GM21360 (cell line): Measurements from ENCODE around the gene ORAI2.
A peak's percentile ranks its signal among the peaks of the same experiment; 100 is the strongest.
"Not testable (repeated sequence)": the region's sequence is repeated elsewhere in the genome, so short reads cannot be mapped to it uniquely, and the experiment has no call there.

Source experiments
- ATAC-seq: cut with Tn5 transposase; IDR thresholded peaks from one replicate; pipeline ENCODE4 v1.9.1; 2021; ENCODE audit warnings: mild to moderate bottlenecking, moderate library complexity; ENCODE audit not compliant: unreplicated experiment

The ORAI2 gene

DNA sequence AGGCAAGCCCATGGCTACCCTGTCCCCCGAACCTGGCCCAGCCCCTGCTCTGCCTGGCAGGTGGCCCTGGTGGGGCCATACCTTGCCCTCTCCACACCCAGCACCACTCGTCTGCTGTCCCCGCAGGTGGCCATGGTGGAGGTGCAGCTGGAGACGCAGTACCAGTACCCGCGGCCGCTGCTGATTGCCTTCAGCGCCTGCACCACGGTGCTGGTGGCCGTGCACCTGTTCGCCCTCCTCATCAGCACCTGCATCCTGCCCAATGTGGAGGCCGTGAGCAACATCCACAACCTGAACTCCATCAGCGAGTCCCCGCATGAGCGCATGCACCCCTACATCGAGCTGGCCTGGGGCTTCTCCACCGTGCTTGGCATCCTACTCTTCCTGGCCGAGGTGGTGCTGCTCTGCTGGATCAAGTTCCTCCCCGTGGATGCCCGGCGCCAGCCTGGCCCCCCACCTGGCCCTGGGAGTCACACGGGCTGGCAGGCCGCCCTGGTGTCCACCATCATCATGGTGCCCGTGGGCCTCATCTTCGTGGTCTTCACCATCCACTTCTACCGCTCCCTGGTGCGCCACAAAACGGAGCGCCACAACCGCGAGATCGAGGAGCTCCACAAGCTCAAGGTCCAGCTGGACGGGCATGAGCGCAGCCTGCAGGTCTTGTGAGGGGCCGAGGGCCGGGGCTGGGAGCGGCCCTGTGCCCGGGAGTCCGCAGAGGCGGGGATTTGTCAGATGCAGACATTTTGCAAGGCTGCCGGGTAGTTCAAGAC is 13.2 kb downstream of the ORAI2 start:
- ATAC-seq: no peak

DNA sequence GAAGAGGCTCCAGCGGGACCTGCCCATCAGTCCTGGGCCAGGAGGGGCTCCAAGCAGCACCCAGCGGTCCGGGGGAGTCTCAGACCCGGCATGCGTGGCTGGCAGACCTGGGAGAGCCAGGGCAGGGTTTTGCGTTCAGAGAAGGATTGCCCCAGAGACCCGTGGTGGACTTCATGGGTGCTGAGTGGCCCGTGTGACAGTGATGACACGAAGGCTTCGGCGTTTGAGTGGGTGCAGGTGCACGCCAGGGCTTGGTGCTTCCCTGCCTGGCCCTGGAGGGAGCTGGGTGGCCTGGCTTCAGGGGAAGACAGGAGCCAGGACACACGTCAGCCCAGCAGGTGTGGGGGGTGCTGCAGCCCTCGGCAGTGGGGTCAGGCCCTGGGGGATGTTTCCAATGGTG is 13.9 kb downstream of the ORAI2 start:
- no peak for ATAC-seq

DNA sequence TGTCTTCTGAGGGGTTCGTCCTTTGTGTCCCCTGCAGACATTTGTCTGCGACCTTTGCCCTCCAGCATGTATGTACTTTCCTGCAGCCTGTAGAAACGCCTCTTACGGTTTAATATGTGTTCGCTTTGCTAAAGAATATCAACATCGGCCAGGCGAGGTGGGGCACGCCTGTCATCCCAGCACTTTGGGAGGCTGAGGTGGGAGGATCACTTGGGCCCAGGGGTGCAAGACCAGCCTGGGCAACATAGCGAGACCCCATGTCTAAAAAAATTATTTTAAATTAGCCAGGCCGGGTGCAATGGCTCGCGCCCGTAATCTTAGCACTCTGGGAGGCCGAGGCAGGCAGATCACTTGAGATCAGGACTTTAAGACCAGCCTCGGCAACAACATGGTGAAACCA is 15.8 kb downstream of the ORAI2 start:
- no peak for ATAC-seq

GRCh38 chr7:102450242-102450641 is 16.9 kb downstream of the ORAI2 start:
- ATAC-seq: no peak

- ATAC-seq: no peak
Measured at GRCh38 chr7:102451371-102452054, 18.1 kb downstream of the ORAI2 start.

- no peak for ATAC-seq
Measured at GRCh38 chr7:102452451-102452850, 19.1 kb downstream of the ORAI2 start.

- no peak for ATAC-seq
Measured at GRCh38 chr7:102453319-102453718, 19.9 kb downstream of the ORAI2 start.

- ATAC-seq: no peak
Measured at GRCh38 chr7:102454468-102454867, 21.1 kb downstream of the ORAI2 start.

GRCh38 chr7:102454932-102455331 is 21.6 kb downstream of the ORAI2 start:
- not testable (repeated sequence) for ATAC-seq

- ATAC-seq: no peak
Measured at GRCh38 chr7:102455596-102455995, 22.2 kb downstream of the ORAI2 start.

- ATAC-seq: no peak
Measured at GRCh38 chr7:102456327-102456726, 23.0 kb downstream of the ORAI2 start.

- ATAC-seq: no peak
Measured at GRCh38 chr7:102457352-102457924, 24.1 kb downstream of the ORAI2 start.

DNA sequence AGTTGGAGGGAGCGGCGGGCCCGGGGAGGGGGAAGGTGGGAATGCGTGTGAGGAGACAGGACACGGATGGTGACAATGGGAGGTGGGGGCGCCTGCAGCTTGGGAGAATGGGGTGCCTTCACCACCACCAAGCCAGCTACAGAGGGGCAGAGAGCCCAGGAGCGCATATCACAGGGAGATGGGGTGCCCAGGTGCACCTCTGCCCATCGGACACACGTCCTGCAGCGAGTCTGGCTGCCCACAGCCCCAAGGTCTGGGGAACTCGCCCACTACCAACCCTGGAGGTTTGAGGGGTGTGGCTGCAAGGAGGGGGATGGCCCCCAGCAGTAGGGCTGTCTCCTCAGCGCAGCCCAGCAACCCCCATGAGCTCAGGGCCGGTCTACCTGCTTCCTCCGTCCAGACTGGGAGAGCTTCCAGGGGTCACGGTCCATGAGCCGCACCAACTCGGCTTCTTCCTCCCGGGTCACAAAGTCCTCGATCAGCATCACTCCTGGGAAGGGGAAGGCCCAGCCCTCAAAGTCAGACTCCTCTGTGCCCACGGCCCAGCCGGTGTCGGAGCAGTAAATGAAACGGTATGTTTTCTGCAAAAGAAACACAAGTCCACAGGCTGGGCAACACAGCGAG is 26.0 kb downstream of the ORAI2 start:
- no peak for ATAC-seq

GRCh38 chr7:102460467-102460866 is 27.1 kb downstream of the ORAI2 start:
- no peak for ATAC-seq

GRCh38 chr7:102463841-102464576 is 30.6 kb downstream of the ORAI2 start:
- no peak for ATAC-seq

GRCh38 chr7:102464577-102465280 is 31.4 kb downstream of the ORAI2 start, which contains the start of the genes ALKBH4 and LRWD1:
Gene ALKBH4 (minus strand): TSS chr7:102464863. CDS start chr7:102464836, 27 bp downstream.
Gene LRWD1 (plus strand): TSS chr7:102464984. CDS start chr7:102465081, 97 bp downstream.
- ATAC-seq: peak; percentile 83

GRCh38 chr7:102466097-102466496 is 32.7 kb downstream of the ORAI2 start:
- no peak for ATAC-seq

GRCh38 chr7:102467581-102468477 is 34.5 kb downstream of the ORAI2 start:
- ATAC-seq: no peak
